Activated CD8-positive, alpha-beta memory T cell treated with anti-CD3 and anti-CD28 coated beads, Interleukin-2, amount 10 ng/mL, durations not matched to agents 7 days and 5 days (primary cell): Measurements from ENCODE around the gene SPAG4. TPM values are rescaled to one million over a fixed set of nuclear protein-coding genes. Genes with fewer than 3 reads are reported as not detected.

Experiments
- ATAC-seq: fragments of 150-1000 bp; cut with Tn5 transposase; one replicate; pipeline ENCODE4 v1.10.0; 2021; ENCODE audit warnings: moderate library complexity
- CTCF ChIA-PET: fragments of 350-600 bp; sonication (Branson Sonifier 250); formaldehyde crosslinking; loops from one replicate; lab custom pipeline; 2021; ENCODE audit warnings: antibody characterized with exemption; lab: Charles Lee
- DNase-seq: peaks from one replicate; pipeline ENCODE4 v3.0.0-alpha.2; 2020
- H3K27ac Mint-ChIP-seq: one replicate; pipeline ENCODE4 v1.8.0; 2021; ENCODE audit warnings: mild to moderate bottlenecking, mixed read lengths
- H3K27me3 Mint-ChIP-seq: one replicate; pipeline ENCODE4 v1.8.0; 2021; ENCODE audit warnings: mixed read lengths
- H3K36me3 Mint-ChIP-seq: one replicate; pipeline ENCODE4 v1.8.0; 2021; ENCODE audit warnings: mild to moderate bottlenecking, mixed read lengths
- H3K4me1 Mint-ChIP-seq: one replicate; pipeline ENCODE4 v1.8.0; 2021; ENCODE audit warnings: mixed read lengths
- H3K4me3 Mint-ChIP-seq: one replicate; pipeline ENCODE4 v1.8.0; 2021; ENCODE audit warnings: mild to moderate bottlenecking, moderate library complexity, mixed read lengths
- H3K9me3 Mint-ChIP-seq: one replicate; pipeline ENCODE4 v1.8.0; 2022; ENCODE audit warnings: low read depth, mixed read lengths
- total RNA-seq, 2 experiments: library from RNA; stranded (reverse); gene quantifications; one replicate each; pipeline ENCODE4 v1.2.3, GENCODE V29; 2021

The SPAG4 gene
- total RNA-seq, 2 experiments from 2014 or later, result 4.3 to 5.2 TPM

DNA sequence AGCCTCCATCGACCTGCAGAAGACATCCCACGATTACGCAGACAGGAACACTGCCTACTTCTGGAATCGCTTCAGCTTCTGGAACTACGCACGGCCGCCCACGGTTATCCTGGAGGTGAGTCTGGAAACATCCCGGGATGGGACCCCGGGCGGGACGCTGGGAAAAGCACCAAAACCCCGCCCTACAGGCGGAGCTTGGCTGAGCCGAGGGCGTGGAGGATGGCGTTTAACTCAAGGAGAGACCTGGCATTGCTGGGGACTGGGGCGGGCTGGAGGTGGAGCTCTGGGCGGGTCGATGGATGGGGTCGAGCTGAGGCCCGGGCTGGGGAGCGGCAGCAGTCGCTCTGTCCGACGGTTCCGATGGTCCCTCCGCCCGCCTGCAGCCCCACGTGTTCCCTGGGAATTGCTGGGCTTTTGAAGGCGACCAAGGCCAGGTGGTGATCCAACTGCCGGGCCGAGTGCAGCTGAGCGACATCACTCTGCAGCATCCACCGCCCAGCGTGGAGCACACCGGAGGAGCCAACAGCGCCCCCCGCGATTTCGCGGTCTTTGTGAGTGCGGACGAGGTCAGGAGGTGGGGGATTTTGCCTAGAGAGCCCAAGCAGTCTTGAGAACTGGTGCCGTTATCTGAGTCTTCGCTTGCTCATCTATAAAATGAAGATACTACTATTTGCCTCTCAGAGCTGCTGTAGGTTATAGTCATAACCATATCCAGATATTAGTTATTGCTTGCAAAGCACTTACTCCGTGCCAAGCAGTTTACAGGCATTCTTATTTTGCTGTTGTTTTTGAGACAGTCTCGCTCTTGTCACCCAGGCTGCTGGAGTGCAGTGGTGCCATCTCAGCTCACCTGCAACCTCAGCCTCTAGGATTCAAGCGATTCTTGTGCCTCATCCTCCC, 3.8 kb downstream of the SPAG4 start:
- Mint-ChIP-seq H3K36me3 (peaks cover 2% of the 10 kb centered on the region), H3K4me1 (peaks cover 42% of the 10 kb centered on the region), H3K4me3 (peak overlapping the region; percentile 85), H3K9me3 (no peaks in the 10 kb centered on the region), H3K27me3 (no peaks in the 10 kb centered on the region), H3K27ac (peak overlapping the region; percentile 84)
- DNase-seq (peak; percentile 87), ATAC-seq (peak; percentile 43)
- CTCF ChIA-PET, result interaction anchor here (0.7 to 4.7 kb wide), 29 partner anchors 8 to 745 kb away, joined by 3 to 59 read pairs (median 4); partner anchors contain the start of genes CPNE1, ERGIC3, NFS1 and PHF20

DNA sequence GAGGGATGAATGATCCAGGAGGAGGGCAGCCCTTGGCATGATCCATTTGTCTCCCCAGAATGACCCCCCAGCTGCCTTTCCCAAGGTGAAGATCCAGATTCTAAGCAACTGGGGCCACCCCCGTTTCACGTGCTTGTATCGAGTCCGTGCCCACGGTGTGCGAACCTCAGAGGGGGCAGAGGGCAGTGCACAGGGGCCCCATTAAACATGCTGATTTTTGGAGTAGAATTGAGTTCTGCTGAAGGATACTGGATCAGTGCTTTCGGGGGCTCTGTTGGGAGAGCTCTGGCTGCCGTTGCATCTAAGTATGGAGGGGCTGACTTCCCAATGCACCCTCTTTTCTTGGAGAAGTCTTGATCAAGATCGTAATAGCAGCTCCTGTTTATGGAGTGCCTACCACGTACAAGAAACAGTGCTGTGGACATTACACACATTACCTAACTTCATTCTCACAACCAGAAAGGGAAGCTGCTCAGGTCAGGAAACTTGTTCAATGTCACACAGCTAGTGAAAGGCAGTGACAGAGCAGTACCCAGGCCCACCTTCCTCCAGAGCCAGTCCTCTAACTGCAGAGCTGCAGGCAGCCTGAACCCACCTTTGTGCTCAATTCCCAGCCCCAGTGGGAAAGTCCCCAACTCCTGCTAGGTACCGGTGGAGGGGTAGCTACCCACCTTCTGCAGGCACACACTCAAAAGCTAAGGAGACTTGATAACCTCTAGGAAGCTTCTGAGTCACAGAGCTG, 5.4 kb downstream of the SPAG4 start:
- ATAC-seq (no peak), DNase-seq (no peak)
- Mint-ChIP-seq H3K36me3 (peaks cover 9% of the 10 kb centered on the region), H3K4me1 (peaks cover 35% of the 10 kb centered on the region), H3K4me3 (no peak overlapping the region), H3K27ac (no peak overlapping the region), H3K27me3 (no peaks in the 10 kb centered on the region), H3K9me3 (no peaks in the 10 kb centered on the region)
- CTCF ChIA-PET, result interaction anchor here (1.1 to 4.7 kb wide), 4 partner anchors 17 to 333 kb away, joined by 3 to 59 read pairs (median 8); partner anchors contain the start of genes CPNE1, NFS1, RBM12 and ROMO1

DNA sequence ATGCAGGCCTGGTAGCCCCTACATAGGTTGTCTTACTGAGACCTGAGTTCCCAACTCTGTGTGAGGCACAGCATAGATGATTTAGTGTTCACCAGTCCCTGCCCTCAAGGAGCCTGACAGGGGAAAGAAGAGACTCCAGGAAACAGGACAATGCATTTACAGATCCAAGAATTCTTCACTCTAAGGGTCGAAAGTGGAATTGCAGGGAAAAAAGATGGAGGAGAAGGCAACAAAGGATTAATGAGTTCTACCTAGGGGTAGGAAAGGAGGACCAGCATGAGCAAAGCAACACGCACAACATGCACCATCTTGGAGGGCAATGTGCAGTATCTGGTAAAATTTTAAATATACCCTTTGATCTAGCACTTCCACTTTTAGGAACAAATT, 5.9 kb downstream of the SPAG4 start:
- Mint-ChIP-seq H3K4me3 (no peak overlapping the region), H3K36me3 (peaks cover 14% of the 10 kb centered on the region), H3K9me3 (no peaks in the 10 kb centered on the region), H3K27me3 (no peaks in the 10 kb centered on the region), H3K27ac (no peak overlapping the region), H3K4me1 (peaks cover 34% of the 10 kb centered on the region)
- CTCF ChIA-PET, result interaction anchor here (1.1 to 4.7 kb wide), 3 partner anchors 16 to 332 kb away, joined by 3 to 59 read pairs (median 9); partner anchors contain the start of genes CPNE1, RBM12 and SCAND1
- DNase-seq (no peak), ATAC-seq (no peak)

DNA sequence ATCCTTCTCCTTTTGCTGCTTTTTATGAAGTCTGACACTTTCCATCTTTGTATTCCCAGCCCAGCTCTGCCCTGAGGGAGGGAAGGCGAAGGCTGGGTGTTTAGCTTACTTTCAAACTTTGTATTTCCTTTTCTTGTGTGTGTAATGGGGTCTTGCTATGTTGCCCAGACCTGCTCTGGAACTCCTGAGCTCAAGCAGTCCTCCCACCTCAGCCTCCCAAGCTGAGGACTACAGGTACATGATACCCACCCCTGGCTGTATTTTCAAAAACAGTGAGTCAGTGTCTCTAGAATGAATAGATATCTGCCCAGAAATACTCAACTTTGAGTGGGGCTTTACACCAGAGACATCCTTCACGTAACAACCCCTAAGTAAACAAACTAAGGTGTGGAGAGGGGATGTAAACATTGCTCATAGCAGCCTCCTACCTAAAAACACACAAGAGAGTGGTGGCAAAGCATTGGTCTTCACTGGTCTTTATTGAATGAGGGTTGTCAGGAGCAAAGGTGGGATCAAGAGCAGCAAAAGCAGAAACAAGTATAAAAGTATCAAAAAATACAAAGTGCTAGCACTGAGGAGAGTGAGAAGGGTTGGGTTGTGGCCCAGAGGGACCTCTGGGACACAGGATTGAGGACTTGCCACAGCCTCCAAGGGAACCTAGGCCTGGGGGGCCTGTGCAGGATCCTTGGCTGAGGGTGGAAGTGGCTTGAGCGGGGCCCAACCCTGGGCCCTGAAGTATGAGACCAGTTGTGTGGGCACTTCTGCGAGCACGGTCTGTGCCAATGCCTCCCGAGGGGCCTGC, 10.2 kb downstream of the SPAG4 start:
- H3K4me3 Mint-ChIP-seq, result no peak overlapping the region
- H3K27me3 Mint-ChIP-seq, result no peaks in the 10 kb centered on the region
- no peaks in the 10 kb centered on the region for H3K9me3 Mint-ChIP-seq
- H3K36me3 Mint-ChIP-seq, result peaks cover 35% of the 10 kb centered on the region
- DNase-seq, result no peak
- peaks cover 3% of the 10 kb centered on the region for H3K4me1 Mint-ChIP-seq
- CTCF ChIA-PET, result no interaction called here
- no peak for ATAC-seq
- peak overlapping the region; percentile 30 for H3K27ac Mint-ChIP-seq

DNA sequence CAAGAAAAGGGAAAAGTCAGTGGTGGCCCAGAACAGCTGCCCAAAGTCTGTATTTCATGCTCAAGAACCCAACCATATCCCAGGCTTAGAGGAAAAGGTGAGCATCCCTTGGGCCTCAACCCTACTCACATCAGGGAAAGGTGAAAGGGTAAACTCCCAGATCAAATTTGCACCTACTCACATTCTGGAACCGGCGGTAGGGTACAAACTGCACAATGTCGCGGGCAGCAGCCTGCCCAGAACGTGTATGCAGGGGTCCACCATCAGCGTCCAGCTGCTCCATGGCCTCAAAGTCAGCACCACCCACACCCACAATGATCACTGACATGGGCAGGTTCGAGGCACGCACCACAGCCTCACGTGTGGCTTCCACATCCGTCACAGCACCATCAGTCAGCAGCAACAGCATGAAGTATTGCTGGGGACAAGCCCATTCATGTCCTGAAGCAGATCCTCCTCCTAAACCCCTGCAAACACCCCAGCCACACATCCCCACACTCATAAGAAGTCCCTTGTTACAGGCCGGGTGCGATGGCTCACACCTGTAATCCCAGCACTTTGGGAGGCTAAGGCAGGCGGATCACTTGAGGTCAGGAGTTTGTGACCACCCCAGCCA, 10.9 kb downstream of the SPAG4 start:
- peak overlapping the region; percentile 51 for H3K27ac Mint-ChIP-seq
- ATAC-seq (no peak), DNase-seq (peak; percentile 33)
- H3K4me1 Mint-ChIP-seq, result peaks cover 3% of the 10 kb centered on the region
- H3K36me3 Mint-ChIP-seq, result peaks cover 40% of the 10 kb centered on the region
- CTCF ChIA-PET, result no interaction called here
- H3K4me3 Mint-ChIP-seq, result no peak overlapping the region
- H3K9me3 Mint-ChIP-seq, result no peaks in the 10 kb centered on the region
- H3K27me3 Mint-ChIP-seq, result no peaks in the 10 kb centered on the region

DNA sequence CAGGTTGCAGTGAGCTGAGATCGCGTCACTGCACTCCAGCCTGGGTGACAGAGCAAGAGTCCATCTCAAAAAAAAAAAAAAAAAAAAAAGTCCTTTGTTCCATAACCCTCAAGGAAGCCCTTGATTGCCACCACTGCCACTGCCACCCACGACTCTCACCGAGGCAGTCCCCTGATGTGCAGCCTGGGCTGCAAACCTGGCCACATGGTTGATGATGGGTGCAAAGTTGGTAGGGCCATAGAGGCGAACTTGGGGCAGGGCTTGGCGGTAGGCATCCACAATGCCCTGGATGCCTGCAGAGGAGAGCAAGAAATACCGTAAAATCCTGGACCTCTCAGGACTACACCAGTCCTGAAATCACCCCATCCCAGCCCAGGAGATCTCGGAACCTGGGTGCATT, 11.5 kb downstream of the SPAG4 start:
- H3K27ac Mint-ChIP-seq, result no peak overlapping the region
- H3K9me3 Mint-ChIP-seq, result no peaks in the 10 kb centered on the region
- peaks cover 3% of the 10 kb centered on the region for H3K4me1 Mint-ChIP-seq
- peak; percentile 30 for DNase-seq
- H3K36me3 Mint-ChIP-seq, result peaks cover 38% of the 10 kb centered on the region
- H3K4me3 Mint-ChIP-seq, result no peak overlapping the region
- H3K27me3 Mint-ChIP-seq, result no peaks in the 10 kb centered on the region
- no peak for ATAC-seq
- CTCF ChIA-PET, result interaction anchor here (0.8 kb wide), 1 partner anchor 8 kb away, joined by 3 read pairs; no protein-coding TSS in a partner anchor

DNA sequence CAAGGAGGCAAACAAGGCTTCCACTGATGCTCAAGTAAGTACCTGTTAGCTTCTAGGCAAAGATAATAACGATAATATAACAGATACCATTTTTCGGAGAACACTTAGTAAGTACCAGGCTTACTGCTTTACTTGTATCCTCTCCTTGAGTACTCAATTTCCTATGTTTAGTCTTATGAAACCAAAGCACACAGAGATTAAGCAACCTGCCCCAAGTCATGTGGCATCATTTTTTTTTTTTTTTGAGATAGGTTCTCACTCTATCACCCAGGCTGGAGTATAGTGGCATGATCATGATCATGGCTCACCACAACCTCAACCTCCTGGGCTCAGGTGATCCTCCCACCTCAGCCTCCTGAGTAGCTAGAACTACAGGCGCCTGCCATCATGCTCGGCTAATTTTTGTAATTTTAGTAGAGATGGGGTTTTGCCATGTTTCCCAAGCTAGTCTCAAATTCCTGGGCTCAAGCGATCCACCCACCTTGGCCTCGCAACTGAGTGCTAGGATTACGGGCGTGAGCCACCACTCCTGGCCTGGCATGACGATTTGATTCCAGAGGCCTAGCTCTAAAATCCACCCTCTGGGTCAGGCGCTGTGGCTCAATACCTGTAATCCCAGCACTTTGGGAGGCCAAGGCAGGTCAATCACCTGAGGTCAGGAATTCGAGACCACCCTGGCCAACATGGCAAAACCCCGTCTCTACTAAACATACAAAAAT, 14.0 kb downstream of the SPAG4 start:
- Mint-ChIP-seq H3K36me3 (peaks cover 38% of the 10 kb centered on the region), H3K4me1 (peaks cover 3% of the 10 kb centered on the region), H3K27me3 (no peaks in the 10 kb centered on the region), H3K27ac (no peak overlapping the region), H3K4me3 (no peak overlapping the region), H3K9me3 (no peaks in the 10 kb centered on the region)
- no peak for ATAC-seq
- peak; percentile 31 for DNase-seq
- CTCF ChIA-PET, result interaction anchor here (0.8 to 1.6 kb wide), 2 partner anchors 10 to 165 kb away, joined by 3 to 5 read pairs; no protein-coding TSS in a partner anchor

DNA sequence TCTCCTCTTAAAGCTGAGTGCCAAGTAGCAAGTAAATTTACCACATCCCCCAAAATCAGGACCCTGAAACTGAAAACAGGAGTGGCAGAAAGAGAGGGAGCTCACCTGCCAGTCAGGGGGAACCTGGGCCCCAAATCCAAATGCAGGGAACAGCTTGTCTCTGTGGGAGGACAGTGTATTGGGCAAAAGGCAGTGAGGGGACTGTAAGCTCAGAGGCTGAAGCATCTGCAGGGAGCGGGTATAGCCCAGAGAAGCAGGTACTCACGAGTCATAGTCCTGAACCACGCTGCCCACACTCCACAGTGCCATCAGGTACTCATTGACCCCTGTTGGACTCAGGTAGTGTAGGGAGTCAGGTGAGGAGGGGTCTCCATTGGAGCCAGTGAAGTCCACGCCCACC, 15.0 kb downstream of the SPAG4 start:
- DNase-seq (peak; percentile 36), ATAC-seq (no peak)
- no peak overlapping the region for H3K4me3 Mint-ChIP-seq
- H3K27me3 Mint-ChIP-seq, result no peaks in the 10 kb centered on the region
- H3K9me3 Mint-ChIP-seq, result no peaks in the 10 kb centered on the region
- peaks cover 5% of the 10 kb centered on the region for H3K4me1 Mint-ChIP-seq
- CTCF ChIA-PET, result interaction anchor here (0.6 to 1.6 kb wide), 2 partner anchors 11 to 1439 kb away, joined by 3 to 5 read pairs; no protein-coding TSS in a partner anchor
- peaks cover 37% of the 10 kb centered on the region for H3K36me3 Mint-ChIP-seq
- no peak overlapping the region for H3K27ac Mint-ChIP-seq

DNA sequence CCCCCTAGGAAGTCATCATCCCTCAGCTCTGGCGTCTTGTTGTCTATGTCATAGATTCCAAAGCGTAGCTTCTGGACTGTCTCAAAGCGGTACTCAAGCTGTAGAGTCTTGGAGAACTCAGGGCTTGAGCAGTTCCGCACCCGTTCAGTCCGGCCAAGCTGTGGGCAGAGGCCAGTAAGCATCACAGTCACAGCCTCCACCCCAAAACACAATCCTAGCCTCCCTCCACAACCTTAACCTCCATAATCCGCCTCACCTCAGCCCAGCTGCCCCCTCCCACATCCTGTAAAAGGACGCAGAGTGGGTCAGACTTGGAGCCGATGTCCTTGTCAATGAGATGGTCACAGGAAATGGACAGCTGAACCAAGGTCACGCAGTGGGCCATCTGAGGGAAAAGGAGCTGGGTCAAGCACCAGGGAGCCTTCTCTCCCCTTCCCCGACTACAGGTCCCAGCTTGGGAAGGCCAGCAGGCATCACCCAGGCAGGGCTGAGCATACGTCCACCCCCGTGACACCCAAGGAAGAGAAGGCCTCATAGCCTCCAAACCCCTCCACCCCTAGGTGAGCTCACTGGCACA, 17.0 kb downstream of the SPAG4 start:
- H3K4me1 Mint-ChIP-seq, result peaks cover 4% of the 10 kb centered on the region
- no peak overlapping the region for H3K4me3 Mint-ChIP-seq
- CTCF ChIA-PET, result no interaction called here
- DNase-seq (no peak), ATAC-seq (no peak)
- peaks cover 22% of the 10 kb centered on the region for H3K36me3 Mint-ChIP-seq
- H3K9me3 Mint-ChIP-seq, result no peaks in the 10 kb centered on the region
- H3K27me3 Mint-ChIP-seq, result no peaks in the 10 kb centered on the region
- no peak overlapping the region for H3K27ac Mint-ChIP-seq

DNA sequence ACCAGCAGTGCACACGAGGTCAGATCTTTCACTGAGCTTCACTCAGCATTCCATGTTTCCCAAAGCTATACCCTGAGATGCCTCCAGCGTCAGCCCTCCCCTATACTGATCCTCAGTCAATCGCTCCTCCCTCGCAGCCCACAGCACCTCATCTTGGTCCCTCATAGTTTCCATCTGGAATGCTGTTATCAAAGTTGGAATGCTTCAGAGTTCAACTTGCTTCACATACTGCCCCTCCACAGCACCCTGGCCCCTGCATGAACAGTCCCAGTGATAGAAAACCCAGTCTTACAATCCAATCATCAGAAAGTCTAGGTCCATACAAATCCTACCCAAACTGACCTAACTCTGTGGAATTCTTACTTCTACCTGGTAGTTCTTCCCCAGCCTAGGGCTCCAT, 20.0 kb downstream of the SPAG4 start:
- Mint-ChIP-seq H3K27me3 (no peaks in the 10 kb centered on the region), H3K36me3 (peaks cover 11% of the 10 kb centered on the region), H3K4me1 (peaks cover 14% of the 10 kb centered on the region), H3K9me3 (no peaks in the 10 kb centered on the region), H3K27ac (no peak overlapping the region), H3K4me3 (no peak overlapping the region)
- CTCF ChIA-PET, result interaction anchor here (1.2 kb wide), 1 partner anchor 34 kb away, joined by 4 read pairs; no protein-coding TSS in a partner anchor
- ATAC-seq (no peak), DNase-seq (no peak)

DNA sequence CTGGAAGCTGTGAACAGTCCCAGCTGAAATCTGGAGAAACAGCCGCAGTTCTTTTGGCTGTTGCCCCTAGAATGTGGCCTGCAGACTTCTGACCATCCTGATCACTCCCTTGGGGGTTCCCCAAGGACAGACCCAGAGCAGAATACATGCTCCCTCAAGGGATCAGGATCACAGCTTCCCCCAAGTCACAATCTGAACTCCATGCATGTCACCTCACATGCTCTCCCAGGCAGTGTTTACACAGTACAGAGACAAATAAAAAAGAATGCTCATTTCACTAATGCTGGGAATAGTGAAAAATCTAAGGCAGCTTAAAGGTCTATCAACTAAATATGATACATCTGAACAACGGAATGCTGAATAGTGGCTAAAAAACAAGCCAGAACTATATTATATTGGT, 20.5 kb downstream of the SPAG4 start:
- DNase-seq, result no peak
- peaks cover 18% of the 10 kb centered on the region for H3K4me1 Mint-ChIP-seq
- CTCF ChIA-PET, result interaction anchor here (1.2 kb wide), 1 partner anchor 35 kb away, joined by 4 read pairs; no protein-coding TSS in a partner anchor
- H3K4me3 Mint-ChIP-seq, result no peak overlapping the region
- no peaks in the 10 kb centered on the region for H3K9me3 Mint-ChIP-seq
- no peak overlapping the region for H3K27ac Mint-ChIP-seq
- H3K27me3 Mint-ChIP-seq, result no peaks in the 10 kb centered on the region
- ATAC-seq, result no peak
- peaks cover 7% of the 10 kb centered on the region for H3K36me3 Mint-ChIP-seq
